Measurements from ENCODE around the gene ZFP1.
"Not testable (repeated sequence)": the region's sequence is repeated elsewhere in the genome, so short reads cannot be mapped to it uniquely, and the experiment has no call there.

Gene ZFP1

GRCh38 chr16:75205438-75205837 lies 57.1 kb downstream of the ZFP1 start:
- not testable (repeated sequence) for DNase-seq

GRCh38 chr16:75205961-75206748 lies 57.8 kb downstream of the ZFP1 start:
- DNase-seq: not testable (repeated sequence)

GRCh38 chr16:75206749-75207451 lies 58.6 kb downstream of the ZFP1 start, which contains the start of gene CTRB2:
CTRB2 (minus strand) TSS chr16:75207161; CDS start chr16:75207141, 20 bp downstream.
- no peak for DNase-seq

- DNase-seq: no peak
Observed at GRCh38 chr16:75207831-75208230, 59.5 kb downstream of the ZFP1 start.

GRCh38 chr16:75208242-75208825 lies 60.0 kb downstream of the ZFP1 start:
- DNase-seq: no peak

- no peak for DNase-seq
Observed at GRCh38 chr16:75208861-75209505, 60.7 kb downstream of the ZFP1 start.

- not testable (repeated sequence) for DNase-seq
Observed at GRCh38 chr16:75209514-75209913, 61.2 kb downstream of the ZFP1 start.

- DNase-seq: no peak
Observed at GRCh38 chr16:75209944-75210343, 61.6 kb downstream of the ZFP1 start.

- not testable (repeated sequence) for DNase-seq
Observed at GRCh38 chr16:75211286-75211685, 63.0 kb downstream of the ZFP1 start.

GRCh38 chr16:75216127-75216526 lies 67.8 kb downstream of the ZFP1 start:
- no peak for DNase-seq

GRCh38 chr16:75216576-75216975 lies 68.3 kb downstream of the ZFP1 start:
- DNase-seq: no peak

GRCh38 chr16:75217389-75217851 lies 69.1 kb downstream of the ZFP1 start:
- DNase-seq: no peak

- no peak for DNase-seq
Observed at GRCh38 chr16:75218256-75219076, 70.1 kb downstream of the ZFP1 start, which contains the start of gene CTRB1. CTRB1 (plus strand) TSS chr16:75218988; CDS start chr16:75219008, 20 bp downstream.

- DNase-seq: no peak
Observed at GRCh38 chr16:75219088-75219487, 70.8 kb downstream of the ZFP1 start.

- DNase-seq: no peak
Observed at GRCh38 chr16:75219838-75220237, 71.5 kb downstream of the ZFP1 start.
